ENCODE measurements around the gene ZNF362.

- TF ChIP-seq POLR2A (IDR thresholded peaks at IDR 0.05) (peak in 2 of 3 donors; percentile 20 to 22), CTCF (IDR thresholded peaks at IDR 0.05) (no peak)
Observed at GRCh38 chr1:33349081-33349759, 92.9 kb downstream of the ZNF362 start.
